Measurements from ENCODE around the gene ZNF487. TPM values are rescaled to one million over a fixed set of nuclear protein-coding genes. Genes with fewer than 3 reads are reported as not detected.

ZNF487 gene
- total and polyA plus RNA-seq, 10 of the 15 experiments (the other 5 are each of a cell fraction or from before 2014, with no cell fraction given) = 0.74 to 2.1 (median 1.1) TPM

- TF ChIP-seq TARDBP (IDR thresholded peaks at IDR 0.05; ENCODE audit: borderline replicate concordance) (no peak), E2F4 (IDR thresholded peaks at IDR 0.05; ENCODE audit: low read depth, low read length) (no peak), GATAD2B (conservative IDR thresholded peaks at IDR 0.05; ENCODE audit: low read depth) (peak; percentile 66; the same call in 1 of the 2 replicates), ZNF687 (IDR thresholded peaks at IDR 0.05) (peak; percentile 82), LARP7 (IDR thresholded peaks at IDR 0.05) (peak; percentile 56; the same call in 1 of the 2 replicates), JUND (IDR thresholded peaks at IDR 0.05; ENCODE audit: low read depth, low read length) (no peak), IRF5 (IDR thresholded peaks at IDR 0.05; ENCODE audit: borderline replicate concordance) (no peak), FOS (IDR thresholded peaks at IDR 0.05; ENCODE audit: borderline replicate concordance, extremely low read depth, insufficient read length) (no peak), ELK1 (IDR thresholded peaks at IDR 0.05; ENCODE audit: low read depth, low read length) (no peak), POLR2A (IDR thresholded peaks at IDR 0.05; ENCODE audit: low read depth, low read length) (peak; percentile 76), RFX5 (IDR thresholded peaks at IDR 0.05; ENCODE audit: low read depth, low read length) (no peak), SRF (IDR thresholded peaks at IDR 0.05; ENCODE audit: low read depth in 2 of 2, low read length in 2 of 2) (no peak), POLR2AphosphoS5 (IDR thresholded peaks at IDR 0.05; ENCODE audit: low read length) (peak; percentile 75), EED (IDR thresholded peaks at IDR 0.05; ENCODE audit: low read depth) (peak; percentile 27; the same call in 1 of the 2 replicates), MYC (IDR thresholded peaks at IDR 0.05; ENCODE audit: insufficient read depth, insufficient read length, insufficient replicate concordance, low read length, severe bottlenecking) (peak; percentile 80), CBFB (IDR thresholded peaks at IDR 0.05; ENCODE audit: low read depth) (peak; percentile 41; the same call in 1 of the 2 replicates), DPF2 (IDR thresholded peaks at IDR 0.05) (peak; percentile 75; the same call in 1 of the 2 replicates), NR2F1 (conservative IDR thresholded peaks at IDR 0.05) (peak; percentile 64), POU2F2 (IDR thresholded peaks at IDR 0.05; ENCODE audit: borderline replicate concordance, low read depth, low read length) (0 out of 3 replicates have a peak, but pooled peaks have one; percentile 27), SMAD5 (IDR thresholded peaks at IDR 0.05; ENCODE audit: low read depth) (no peak)
These were observed 16.3 kb upstream of the ZNF487 start (continued) for GRCh38 chr10:43420369-43421200.

Measured in GM12878 (cell line).